Measurements from ENCODE around the gene SAMM50.
A peak's percentile ranks its signal among the peaks of the same experiment; 100 is the strongest.

The SAMM50 gene

GRCh38 chr22:44037519-44038375 lies 82.5 kb downstream of the SAMM50 start:
- no peak overlapping the region for H3K27ac Mint-ChIP-seq
- no peaks in the 10 kb centered on the region for H3K27me3 Mint-ChIP-seq
- H3K36me3 Mint-ChIP-seq, result peaks cover 31% of the 10 kb centered on the region
- no peak for ATAC-seq
- H3K9me3 Mint-ChIP-seq, result no peaks in the 10 kb centered on the region
- peaks cover 29% of the 10 kb centered on the region for H3K4me1 Mint-ChIP-seq
- H3K4me3 Mint-ChIP-seq, result no peak overlapping the region

DNA sequence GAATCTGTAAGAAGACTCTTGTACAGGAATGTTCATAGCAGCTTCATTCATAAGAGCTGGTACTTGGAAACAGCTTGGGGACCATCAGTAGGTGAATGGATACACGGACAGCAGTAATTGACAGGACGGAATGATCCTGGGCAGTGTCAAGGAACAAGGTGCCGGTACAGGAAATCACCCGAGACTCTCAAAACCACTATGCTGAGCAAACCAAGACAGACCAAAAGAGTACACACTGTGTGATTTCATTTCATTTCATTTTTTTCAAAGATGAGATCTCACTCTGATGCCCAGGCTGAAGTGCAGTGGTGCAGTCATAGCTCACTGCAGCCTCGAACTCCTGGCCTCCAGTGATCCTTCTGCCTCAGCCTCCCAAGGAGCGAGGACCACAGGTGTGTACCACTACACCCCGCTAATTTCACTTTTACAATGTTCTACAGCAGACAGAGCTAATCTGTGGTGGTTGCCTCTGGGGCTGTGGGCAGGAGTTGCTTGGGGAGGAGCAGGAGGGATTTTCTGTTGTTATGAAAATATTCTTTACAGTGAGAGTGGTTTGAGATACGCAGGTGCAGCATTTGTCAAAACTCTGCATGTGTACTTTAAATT lies 84.4 kb downstream of the SAMM50 start:
- Mint-ChIP-seq H3K9me3 (no peaks in the 10 kb centered on the region), H3K4me3 (no peak overlapping the region), H3K27me3 (no peaks in the 10 kb centered on the region), H3K27ac (no peak overlapping the region), H3K36me3 (peaks cover 40% of the 10 kb centered on the region), H3K4me1 (peaks cover 47% of the 10 kb centered on the region)
- no peak for ATAC-seq

DNA sequence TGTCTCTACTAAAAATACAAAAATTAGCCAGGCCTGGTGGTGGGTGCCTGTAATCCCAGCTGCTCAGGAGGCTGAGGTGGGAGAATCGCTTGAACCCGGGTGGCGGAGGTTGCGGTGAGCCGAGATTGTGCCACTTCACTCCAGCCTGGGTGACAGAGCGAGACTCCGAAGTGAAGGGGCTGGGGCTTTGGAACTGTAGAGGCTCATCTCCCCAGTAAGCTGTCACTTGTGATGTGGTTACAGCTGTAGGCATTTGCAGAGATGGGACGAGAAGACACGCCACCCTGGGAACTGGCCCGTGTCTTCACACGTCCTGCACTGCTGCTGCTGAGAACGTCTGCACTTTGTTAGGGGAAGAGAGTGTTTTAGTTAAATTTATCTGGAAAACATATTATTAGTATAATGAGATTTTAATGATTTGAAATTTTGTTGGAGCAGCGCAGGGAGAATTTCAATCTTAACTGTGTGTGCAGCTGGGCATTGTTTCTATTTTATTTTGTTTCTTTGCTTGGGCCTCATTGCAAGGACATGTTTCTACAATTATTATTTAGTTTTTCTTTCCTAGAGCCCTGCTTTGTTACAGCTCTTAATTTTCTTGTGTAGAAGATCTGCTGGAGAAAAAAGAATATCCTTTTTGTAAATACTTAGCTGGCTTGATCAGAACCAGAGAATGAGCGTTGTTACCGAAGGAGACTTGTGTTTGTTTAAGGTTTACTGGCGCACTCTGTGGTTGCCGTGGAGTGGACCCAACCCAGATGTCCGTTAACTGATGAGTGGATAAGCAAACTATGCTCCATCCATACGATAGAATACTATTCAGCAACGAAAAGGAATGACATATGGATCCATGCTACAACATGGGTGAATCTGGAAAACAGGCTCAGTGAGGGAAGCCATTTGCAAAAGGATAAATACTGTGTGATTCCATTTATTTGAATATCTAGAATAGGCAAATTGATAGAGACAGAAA lies 87.3 kb downstream of the SAMM50 start:
- H3K9me3 Mint-ChIP-seq, result no peaks in the 10 kb centered on the region
- peaks cover 74% of the 10 kb centered on the region for H3K4me1 Mint-ChIP-seq
- H3K27ac Mint-ChIP-seq, result peak overlapping the region; percentile 69
- peaks cover 60% of the 10 kb centered on the region for H3K36me3 Mint-ChIP-seq
- peak overlapping the region; percentile 41 for H3K4me3 Mint-ChIP-seq
- ATAC-seq, result peak; percentile 97
- no peaks in the 10 kb centered on the region for H3K27me3 Mint-ChIP-seq

DNA sequence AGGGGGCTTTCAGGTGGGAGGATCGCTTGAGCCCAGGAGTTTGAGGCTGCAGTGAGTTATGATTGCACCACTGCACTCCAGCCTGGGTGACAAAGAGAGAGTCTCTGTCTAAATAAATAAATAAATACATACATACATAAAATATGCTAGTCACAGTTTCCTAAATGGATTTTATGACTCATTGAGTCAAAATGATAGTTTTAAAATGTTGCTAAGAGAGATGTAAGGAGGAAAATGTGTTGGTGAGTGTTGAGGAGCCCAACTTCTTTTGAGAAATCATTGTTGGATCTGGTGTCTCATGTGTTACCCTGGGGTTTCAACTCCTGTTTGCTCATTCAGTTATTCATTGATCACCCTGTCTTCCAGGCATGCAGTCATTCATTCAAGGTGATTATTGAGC lies 89.9 kb downstream of the SAMM50 start:
- Mint-ChIP-seq H3K27ac (peak overlapping the region; percentile 69), H3K27me3 (no peaks in the 10 kb centered on the region), H3K4me1 (peaks cover 75% of the 10 kb centered on the region), H3K9me3 (no peaks in the 10 kb centered on the region), H3K36me3 (peaks cover 41% of the 10 kb centered on the region), H3K4me3 (no peak overlapping the region)
- no peak for ATAC-seq
